Esophagus squamous epithelium (tissue), 5 donors: Measurements from ENCODE around the gene MRAP2. TPM values are rescaled to one million over a fixed set of nuclear protein-coding genes. Genes with fewer than 3 reads are reported as not detected.

ENCODE experiments used
- DNase-seq: peaks from one replicate; lab custom pipeline; 2025; lab: John Stamatoyannopoulos, UW
- H3K27ac ChIP-seq, 4 donors: fragments of 200-600 bp; sonication (generic); one replicate each; pipeline ENCODE4 v1.5.1; 2016 to 2019; ENCODE audit warnings: mild to moderate bottlenecking in 1 of 4
- H3K27me3 ChIP-seq, 4 donors: fragments of 200-600 bp; sonication (generic); 1 replicate in 3 of 4; 2 replicates in 1 of 4; pipeline versions ENCODE4 v1.5.1 to v1.6.0; 2017 to 2021; ENCODE audit warnings: antibody characterized with exemption in 1 of 4
- H3K36me3 ChIP-seq, 3 donors: fragments of 200-600 bp; sonication (generic); one replicate each; pipeline ENCODE4 v1.5.1; 2016 to 2019
- H3K4me1 ChIP-seq, 3 donors: fragments of 200-600 bp; sonication (generic); one replicate each; pipeline ENCODE4 v1.5.1; 2017 to 2019
- H3K4me3 ChIP-seq, 4 donors: fragments of 200-600 bp; sonication (generic); 1 replicate in 3 of 4; 2 replicates in 1 of 4; pipeline ENCODE4 v1.5.1; 2016 to 2019; ENCODE audit warnings: mild to moderate bottlenecking in 2 of 4, moderate library complexity in 1 of 4
- H3K9me3 ChIP-seq, 3 donors: fragments of 200-600 bp; sonication (generic); one replicate each; pipeline ENCODE4 v1.5.1; 2016 to 2019
- POLR2A ChIP-seq, 4 donors: fragments of 450-650 bp; IDR thresholded peaks; one replicate each; pipeline ENCODE4 v1.6.1; 2017; ENCODE audit warnings: antibody characterized with exemption in 4 of 4, mild to moderate bottlenecking in 4 of 4, moderate library complexity in 3 of 4
- WGBS, 2 donors: methylation state at CpG; one replicate each; pipeline ENCODE4 v1.1.5; 2018; 5-methylcytosine and 5-hydroxymethylcytosine counted together
- intact Hi-C: fragments of 100-400 bp; cut with DNase I; formaldehyde crosslinking; loops from one replicate; pipeline ENCODE4 v1.15.0; 2022
- total RNA-seq, 4 donors: library from RNA; depleted of rRNA; stranded (reverse); fragments of >200 nt; gene quantifications; one replicate each; pipeline ENCODE4 v1.1.0, GENCODE V29; 2016
- TF ChIP-seq, protein P1 (sequence below), 6 experiments: fragments of 450-650 bp in 4 of 6; fragments of 200-600 bp in 2 of 6; sonication (generic) in 2 of 6; IDR thresholded peaks; one replicate each; pipeline ENCODE4 v1.5.1; 2016 to 2019; ENCODE audit warnings: antibody characterized with exemption in 6 of 6, mild to moderate bottlenecking in 4 of 6, moderate library complexity in 4 of 6
- donor health status: DM: yes; HTN: yes; CAD: no.

The MRAP2 gene
- total RNA-seq, 4 donors from 2014 or later = 0.70 to 5.4 (median 1.4) TPM

DNA sequence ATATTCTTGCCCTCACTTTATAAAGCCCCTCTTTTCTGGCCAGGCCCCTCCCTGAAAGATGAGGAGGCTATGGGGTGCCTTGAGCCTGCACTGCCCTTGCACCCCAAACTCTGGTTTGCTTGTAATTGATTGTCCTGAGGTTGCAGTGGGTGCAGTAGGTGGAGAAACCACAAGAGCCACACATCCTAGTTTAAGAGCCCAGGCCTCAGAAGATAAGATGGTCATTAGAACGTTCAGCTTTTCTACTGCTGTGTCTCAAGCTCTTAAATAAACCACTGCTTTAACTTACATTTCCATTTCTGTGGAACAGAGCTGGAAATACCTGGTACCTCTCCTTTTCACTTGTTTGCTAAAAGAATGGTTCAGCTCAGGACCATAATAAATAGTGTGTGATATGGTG is 9.0 kb downstream of the MRAP2 start:
- intact Hi-C loops = no loop called here
- WGBS, 2 donors = 44 to 82% methylated on average over 1 of the region's 1 CpG
- Histone ChIP-seq H3K9me3 (no peaks in the 10 kb centered on the region), H3K27ac (no peak overlapping the region), H3K4me1 (no peaks in the 10 kb centered on the region), H3K27me3 (peaks cover 0 to 4% (median 0%) of the 10 kb centered on the region in 4 donors), H3K4me3 (no peak overlapping the region), H3K36me3 (no peaks in the 10 kb centered on the region)
- DNase-seq = no peak
- TF ChIP-seq, protein P1, sequence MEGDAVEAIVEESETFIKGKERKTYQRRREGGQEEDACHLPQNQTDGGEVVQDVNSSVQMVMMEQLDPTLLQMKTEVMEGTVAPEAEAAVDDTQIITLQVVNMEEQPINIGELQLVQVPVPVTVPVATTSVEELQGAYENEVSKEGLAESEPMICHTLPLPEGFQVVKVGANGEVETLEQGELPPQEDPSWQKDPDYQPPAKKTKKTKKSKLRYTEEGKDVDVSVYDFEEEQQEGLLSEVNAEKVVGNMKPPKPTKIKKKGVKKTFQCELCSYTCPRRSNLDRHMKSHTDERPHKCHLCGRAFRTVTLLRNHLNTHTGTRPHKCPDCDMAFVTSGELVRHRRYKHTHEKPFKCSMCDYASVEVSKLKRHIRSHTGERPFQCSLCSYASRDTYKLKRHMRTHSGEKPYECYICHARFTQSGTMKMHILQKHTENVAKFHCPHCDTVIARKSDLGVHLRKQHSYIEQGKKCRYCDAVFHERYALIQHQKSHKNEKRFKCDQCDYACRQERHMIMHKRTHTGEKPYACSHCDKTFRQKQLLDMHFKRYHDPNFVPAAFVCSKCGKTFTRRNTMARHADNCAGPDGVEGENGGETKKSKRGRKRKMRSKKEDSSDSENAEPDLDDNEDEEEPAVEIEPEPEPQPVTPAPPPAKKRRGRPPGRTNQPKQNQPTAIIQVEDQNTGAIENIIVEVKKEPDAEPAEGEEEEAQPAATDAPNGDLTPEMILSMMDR (IDR thresholded peaks at IDR 0.05) = no peak
- no peak for TF ChIP-seq POLR2A (IDR thresholded peaks at IDR 0.05)

DNA sequence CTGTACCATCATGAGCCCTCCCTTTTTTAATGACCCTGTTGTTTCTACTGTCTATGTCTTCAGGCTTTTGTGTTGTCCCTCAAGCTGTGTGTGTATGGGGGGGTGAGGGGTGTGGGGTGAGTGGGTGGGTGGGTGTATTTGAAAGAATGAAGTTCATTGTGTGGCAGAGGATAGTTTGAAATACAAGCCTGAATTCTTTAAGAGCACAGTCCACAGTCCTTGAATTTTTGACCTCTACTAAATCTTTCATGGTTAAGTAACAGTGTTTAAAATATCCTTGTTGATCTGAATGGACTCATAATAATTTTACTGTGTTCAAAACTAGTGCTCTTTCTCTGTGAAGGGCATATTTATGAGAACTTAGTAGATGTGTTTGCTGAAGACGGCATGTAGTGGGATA is 10.0 kb downstream of the MRAP2 start:
- WGBS, 2 donors = 73 to 85% methylated on average over 1 of the region's 1 CpG
- no peak for DNase-seq
- Histone ChIP-seq H3K36me3 (no peaks in the 10 kb centered on the region), H3K27me3 (no peaks in the 10 kb centered on the region), H3K9me3 (no peaks in the 10 kb centered on the region), H3K27ac (no peak overlapping the region), H3K4me1 (no peaks in the 10 kb centered on the region), H3K4me3 (no peak overlapping the region)
- intact Hi-C loops = no loop called here
- TF ChIP-seq, protein P1 (IDR thresholded peaks at IDR 0.05) = no peak
- no peak for TF ChIP-seq POLR2A (IDR thresholded peaks at IDR 0.05)

DNA sequence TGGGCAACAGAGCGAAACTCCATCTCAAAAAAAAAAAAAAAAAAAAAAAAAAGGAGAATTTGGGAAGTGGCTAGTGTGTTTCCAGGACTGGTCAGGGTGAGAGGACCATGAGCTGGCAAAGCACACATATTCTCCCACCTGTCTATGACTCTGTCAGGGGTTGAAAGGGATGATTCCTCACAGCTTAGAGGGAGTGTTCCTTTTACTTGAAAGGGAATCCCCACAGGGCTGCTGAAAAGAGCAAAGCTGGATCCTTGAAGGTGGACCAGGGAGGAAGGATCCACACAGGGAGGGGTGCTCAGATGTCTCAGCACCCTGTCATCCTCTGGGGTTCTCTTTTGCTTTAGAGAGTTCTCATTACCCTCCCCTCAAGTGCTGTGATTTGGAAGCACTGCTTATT is 13.2 kb downstream of the MRAP2 start:
- H3K4me3 ChIP-seq = no peak overlapping the region
- H3K27ac ChIP-seq = no peak overlapping the region
- no peaks in the 10 kb centered on the region for H3K9me3 ChIP-seq
- no peaks in the 10 kb centered on the region for H3K36me3 ChIP-seq
- peaks cover 0 to 7% (median 0%) of the 10 kb centered on the region in 4 donors for H3K27me3 ChIP-seq
- TF ChIP-seq POLR2A (IDR thresholded peaks at IDR 0.05) = no peak
- TF ChIP-seq, protein P1 (IDR thresholded peaks at IDR 0.05) = no peak
- H3K4me1 ChIP-seq = peaks cover 0 to 3% (median 1%) of the 10 kb centered on the region in 3 donors
- WGBS, 2 donors = 0% methylated on average over 1 of the region's 1 CpG; no CpG with 5 or more reads in 1 of the 2 donors
- intact Hi-C loops = no loop called here
- no peak for DNase-seq

- no peaks in the 10 kb centered on the region for H3K9me3 ChIP-seq
- H3K27me3 ChIP-seq = peaks cover 0 to 7% (median 0%) of the 10 kb centered on the region in 4 donors
- peaks cover 3 to 14% (median 6%) of the 10 kb centered on the region in 3 donors for H3K4me1 ChIP-seq
- 86 to 93% methylated on average over 5 of the region's 5 CpGs for WGBS, 2 donors
- TF ChIP-seq POLR2A (IDR thresholded peaks at IDR 0.05) = no peak
- TF ChIP-seq, protein P1 (IDR thresholded peaks at IDR 0.05) = no peak
- no peak for DNase-seq
- no peak overlapping the region for H3K27ac ChIP-seq
- H3K4me3 ChIP-seq = no peak overlapping the region
- no peaks in the 10 kb centered on the region for H3K36me3 ChIP-seq
- intact Hi-C loops = no loop called here
Observed at GRCh38 chr6:84048588-84048987, 15.0 kb downstream of the MRAP2 start.

DNA sequence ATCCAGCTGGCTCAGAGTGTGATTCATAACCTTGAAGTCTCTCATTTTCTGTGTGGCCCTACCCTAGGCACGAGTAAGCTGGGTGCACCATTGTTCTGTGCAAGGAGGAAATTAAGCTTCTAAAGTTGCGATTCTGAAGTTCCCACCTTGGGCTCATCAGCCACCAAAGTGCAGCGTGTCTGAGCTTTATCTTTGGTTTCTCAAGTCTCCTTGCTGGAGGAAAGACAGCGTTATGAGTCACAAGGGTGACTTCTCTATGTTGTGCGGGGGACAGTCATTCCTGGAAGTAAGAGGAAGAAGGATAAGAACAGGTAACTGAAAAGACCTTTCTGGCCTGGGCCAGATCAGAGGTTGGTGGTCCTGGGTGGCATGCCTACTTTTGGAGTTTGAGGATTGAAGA is 16.8 kb downstream of the MRAP2 start:
- TF ChIP-seq POLR2A (IDR thresholded peaks at IDR 0.05) = no peak
- TF ChIP-seq, protein P1 (IDR thresholded peaks at IDR 0.05) = no peak
- peaks cover 3 to 14% (median 6%) of the 10 kb centered on the region in 3 donors for H3K4me1 ChIP-seq
- no peak overlapping the region for H3K4me3 ChIP-seq
- H3K27me3 ChIP-seq = peaks cover 0 to 7% (median 0%) of the 10 kb centered on the region in 4 donors
- H3K9me3 ChIP-seq = no peaks in the 10 kb centered on the region
- H3K27ac ChIP-seq = no peak overlapping the region
- 70 to 74% methylated on average over 4 to 5 of the region's 5 CpGs for WGBS, 2 donors
- H3K36me3 ChIP-seq = no peaks in the 10 kb centered on the region
- DNase-seq = no peak
- intact Hi-C loops = no loop called here
